NT2/D1 (cell line): ENCODE data around the gene DPP6.

Source experiments
- SUZ12 ChIP-seq: IDR thresholded peaks from 2 replicates; pipeline ENCODE4 v1.6.1; 2011; ENCODE audit not compliant: insufficient read length, insufficient read depth; ENCODE audit errors: extremely low read depth
- ZNF274 ChIP-seq: IDR thresholded peaks from 2 replicates; pipeline ENCODE4 v1.6.1; 2011; ENCODE audit warnings: mild to moderate bottlenecking, low read depth, low read length

- TF ChIP-seq SUZ12 (no peak), ZNF274 (no peak)
Observed at GRCh38 chr7:154217688-154218340, 165.6 kb downstream of the DPP6 start.
